HepG2 (cell line): ENCODE results near the gene YAP1. TPM values are rescaled to one million over a fixed set of nuclear protein-coding genes. Genes with fewer than 3 reads are reported as not detected.

Experiments used
- BORCS8-MEF2B ChIP-seq: sonication (generic); formaldehyde crosslinking; IDR thresholded peaks from 2 replicates; pipeline ENCODE4 v1.8.0; 2022; ENCODE audit warnings: mild to moderate bottlenecking, missing genetic modification reagents
- CAMTA2 ChIP-seq: sonication (generic); formaldehyde crosslinking; IDR thresholded peaks from 2 replicates; pipeline ENCODE4 v1.4.0; 2020; ENCODE audit warnings: mild to moderate bottlenecking, missing genetic modification reagents, borderline replicate concordance
- CREB1 ChIP-seq, 2 experiments: fragments of 450-650 bp in 1 of 2; IDR thresholded peaks; 2 replicates each; pipeline ENCODE4 v1.6.1; 2016 to 2017; ENCODE audit warnings: control low read depth in 1 of 2, mild to moderate bottlenecking in 1 of 2, missing compliant biosample characterization in 1 of 2, missing genetic modification characterization in 1 of 2
- FOSL2 ChIP-seq: sonication (generic); formaldehyde crosslinking; IDR thresholded peaks from 2 replicates; pipeline ENCODE4 v1.4.0; 2020; ENCODE audit warnings: missing genetic modification reagents
- KDM6A ChIP-seq: IDR thresholded peaks from 2 replicates; pipeline ENCODE4 v1.6.1; 2016; ENCODE audit warnings: low read depth
- NFIC ChIP-seq: IDR thresholded peaks from 2 replicates; pipeline ENCODE4 v1.6.1; 2012; ENCODE audit warnings: mild to moderate bottlenecking, low read length, inconsistent platforms
- SMAD9 ChIP-seq: sonication (generic); formaldehyde crosslinking; IDR thresholded peaks from 2 replicates; pipeline ENCODE4 v1.5.1; 2020; ENCODE audit warnings: mild to moderate bottlenecking, missing genetic modification reagents
- TBX2 ChIP-seq: sonication (generic); formaldehyde crosslinking; IDR thresholded peaks from 2 replicates; pipeline ENCODE4 v1.5.0; 2020; ENCODE audit warnings: missing genetic modification reagents, mild to moderate bottlenecking, borderline replicate concordance
- ZBTB21 ChIP-seq: sonication (generic); formaldehyde crosslinking; IDR thresholded peaks from 2 replicates; pipeline ENCODE4 v1.4.0; 2020; ENCODE audit warnings: missing genetic modification reagents
- ZKSCAN1 ChIP-seq: fragments of 150-350 bp; IDR thresholded peaks from 2 replicates; pipeline ENCODE4 v1.6.1; 2014; ENCODE audit warnings: low read length
- ZNF512B ChIP-seq: sonication (generic); formaldehyde crosslinking; IDR thresholded peaks from 2 replicates; pipeline ENCODE4 v1.5.1; 2020; ENCODE audit warnings: missing genetic modification reagents, mild to moderate bottlenecking, borderline replicate concordance
- ZNF549 ChIP-seq: sonication (generic); formaldehyde crosslinking; IDR thresholded peaks from 2 replicates; pipeline ENCODE4 v1.5.0; 2020; ENCODE audit warnings: missing genetic modification reagents
- polyA plus RNA-seq, 8 experiments: library from polyadenylated mRNA; depleted of rRNA in 3 of 8; stranded (reverse) in 7 of 8; unstranded in 1 of 8; fragments of >200 nt; fragmentation: Illumina TruSeq in 4 of 8; extraction: Trizol in 4 of 8; gene quantifications; 2 replicates each; pipeline versions ENCODE4 v1.2.1 to v1.2.3, GENCODE V29; 2011 to 2016; ENCODE audit warnings: low read depth in 4 of 8, missing spikeins in 1 of 8, mixed read lengths in 1 of 8; ENCODE audit not compliant: insufficient read depth in 1 of 8
- total RNA-seq, 5 experiments: library from RNA; depleted of rRNA; stranded (reverse); fragments of >200 nt; fragmentation: Illumina TruSeq; extraction: Trizol; gene quantifications; 2 replicates each; pipeline ENCODE4 v1.2.3, GENCODE V29; 2016; ENCODE audit warnings: low read depth in 1 of 5
- TF ChIP-seq, protein P1 (sequence below): sonication (generic); formaldehyde crosslinking; IDR thresholded peaks from 2 replicates; pipeline ENCODE4 v1.8.0; 2022; ENCODE audit warnings: mild to moderate bottlenecking, missing genetic modification reagents, moderate library complexity
- TF ChIP-seq, protein P2 (sequence below), 2 experiments: fragments of 450-650 bp in 1 of 2; sonication (generic) in 1 of 2; formaldehyde crosslinking in 1 of 2; IDR thresholded peaks; 2 replicates each; pipeline versions ENCODE4 v1.6.1 to v1.8.0; 2016 to 2022; ENCODE audit warnings: antibody characterized with exemption in 1 of 2, mild to moderate bottlenecking in 1 of 2, missing genetic modification reagents in 1 of 2
- TF ChIP-seq, protein P3 (sequence below): sonication (generic); formaldehyde crosslinking; IDR thresholded peaks from 2 replicates; pipeline ENCODE4 v1.4.0; 2020; ENCODE audit warnings: missing genetic modification reagents; ENCODE audit errors: not compliant biosample characterization

Gene YAP1
- total and polyA plus RNA-seq, 2 of the 13 experiments (the other 11 are each of a cell fraction or from before 2014, with no cell fraction given), result 59.5 to 91.0 TPM

- TF ChIP-seq NFIC (peak; percentile 77), CREB1 (IDR thresholded peaks at IDR 0.05) (no peak), CREB1 (CRISPR knock-in tag; IDR thresholded peaks at IDR 0.05) (0 out of 2 replicates have a peak, but pooled peaks have one; percentile 4), SMAD9 (no peak), CAMTA2 (CRISPR knock-in tag) (no peak), KDM6A (CRISPR knock-in tag) (peak; percentile 77), BORCS8-MEF2B (CRISPR knock-in tag) (no peak), ZBTB21 (CRISPR knock-in tag) (no peak), ZKSCAN1 (peak; percentile 77), ZNF549 (CRISPR knock-in tag) (no peak), ZNF512B (CRISPR knock-in tag) (no peak), FOSL2 (CRISPR knock-in tag) (peak; percentile 55), TBX2 (CRISPR knock-in tag) (peak; percentile 56; the same call in 1 of the 2 replicates)
- TF ChIP-seq, protein P1, sequence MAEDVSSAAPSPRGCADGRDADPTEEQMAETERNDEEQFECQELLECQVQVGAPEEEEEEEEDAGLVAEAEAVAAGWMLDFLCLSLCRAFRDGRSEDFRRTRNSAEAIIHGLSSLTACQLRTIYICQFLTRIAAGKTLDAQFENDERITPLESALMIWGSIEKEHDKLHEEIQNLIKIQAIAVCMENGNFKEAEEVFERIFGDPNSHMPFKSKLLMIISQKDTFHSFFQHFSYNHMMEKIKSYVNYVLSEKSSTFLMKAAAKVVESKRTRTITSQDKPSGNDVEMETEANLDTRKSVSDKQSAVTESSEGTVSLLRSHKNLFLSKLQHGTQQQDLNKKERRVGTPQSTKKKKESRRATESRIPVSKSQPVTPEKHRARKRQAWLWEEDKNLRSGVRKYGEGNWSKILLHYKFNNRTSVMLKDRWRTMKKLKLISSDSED, result no peak
- TF ChIP-seq, protein P2, sequence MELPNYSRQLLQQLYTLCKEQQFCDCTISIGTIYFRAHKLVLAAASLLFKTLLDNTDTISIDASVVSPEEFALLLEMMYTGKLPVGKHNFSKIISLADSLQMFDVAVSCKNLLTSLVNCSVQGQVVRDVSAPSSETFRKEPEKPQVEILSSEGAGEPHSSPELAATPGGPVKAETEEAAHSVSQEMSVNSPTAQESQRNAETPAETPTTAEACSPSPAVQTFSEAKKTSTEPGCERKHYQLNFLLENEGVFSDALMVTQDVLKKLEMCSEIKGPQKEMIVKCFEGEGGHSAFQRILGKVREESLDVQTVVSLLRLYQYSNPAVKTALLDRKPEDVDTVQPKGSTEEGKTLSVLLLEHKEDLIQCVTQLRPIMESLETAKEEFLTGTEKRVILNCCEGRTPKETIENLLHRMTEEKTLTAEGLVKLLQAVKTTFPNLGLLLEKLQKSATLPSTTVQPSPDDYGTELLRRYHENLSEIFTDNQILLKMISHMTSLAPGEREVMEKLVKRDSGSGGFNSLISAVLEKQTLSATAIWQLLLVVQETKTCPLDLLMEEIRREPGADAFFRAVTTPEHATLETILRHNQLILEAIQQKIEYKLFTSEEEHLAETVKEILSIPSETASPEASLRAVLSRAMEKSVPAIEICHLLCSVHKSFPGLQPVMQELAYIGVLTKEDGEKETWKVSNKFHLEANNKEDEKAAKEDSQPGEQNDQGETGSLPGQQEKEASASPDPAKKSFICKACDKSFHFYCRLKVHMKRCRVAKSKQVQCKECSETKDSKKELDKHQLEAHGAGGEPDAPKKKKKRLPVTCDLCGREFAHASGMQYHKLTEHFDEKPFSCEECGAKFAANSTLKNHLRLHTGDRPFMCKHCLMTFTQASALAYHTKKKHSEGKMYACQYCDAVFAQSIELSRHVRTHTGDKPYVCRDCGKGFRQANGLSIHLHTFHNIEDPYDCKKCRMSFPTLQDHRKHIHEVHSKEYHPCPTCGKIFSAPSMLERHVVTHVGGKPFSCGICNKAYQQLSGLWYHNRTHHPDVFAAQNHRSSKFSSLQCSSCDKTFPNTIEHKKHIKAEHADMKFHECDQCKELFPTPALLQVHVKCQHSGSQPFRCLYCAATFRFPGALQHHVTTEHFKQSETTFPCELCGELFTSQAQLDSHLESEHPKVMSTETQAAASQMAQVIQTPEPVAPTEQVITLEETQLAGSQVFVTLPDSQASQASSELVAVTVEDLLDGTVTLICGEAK (IDR thresholded peaks at IDR 0.05), result no peak
- TF ChIP-seq, protein P2 (CRISPR knock-in tag; IDR thresholded peaks at IDR 0.05), result no peak
- TF ChIP-seq, protein P3, sequence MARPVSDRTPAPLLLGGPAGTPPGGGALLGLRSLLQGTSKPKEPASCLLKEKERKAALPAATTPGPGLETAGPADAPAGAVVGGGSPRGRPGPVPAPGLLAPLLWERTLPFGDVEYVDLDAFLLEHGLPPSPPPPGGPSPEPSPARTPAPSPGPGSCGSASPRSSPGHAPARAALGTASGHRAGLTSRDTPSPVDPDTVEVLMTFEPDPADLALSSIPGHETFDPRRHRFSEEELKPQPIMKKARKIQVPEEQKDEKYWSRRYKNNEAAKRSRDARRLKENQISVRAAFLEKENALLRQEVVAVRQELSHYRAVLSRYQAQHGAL (CRISPR knock-in tag), result no peak
Measured at GRCh38 chr11:102186551-102187191, 76.4 kb downstream of the YAP1 start (continued).
